GM18868 (cell line): ENCODE results near the gene EEF1A2.

Experiments used
- ATAC-seq: cut with Tn5 transposase; IDR thresholded peaks from one replicate; pipeline ENCODE4 v1.9.1; 2021; ENCODE audit warnings: mild to moderate bottlenecking, moderate library complexity; ENCODE audit not compliant: unreplicated experiment

The EEF1A2 gene

DNA sequence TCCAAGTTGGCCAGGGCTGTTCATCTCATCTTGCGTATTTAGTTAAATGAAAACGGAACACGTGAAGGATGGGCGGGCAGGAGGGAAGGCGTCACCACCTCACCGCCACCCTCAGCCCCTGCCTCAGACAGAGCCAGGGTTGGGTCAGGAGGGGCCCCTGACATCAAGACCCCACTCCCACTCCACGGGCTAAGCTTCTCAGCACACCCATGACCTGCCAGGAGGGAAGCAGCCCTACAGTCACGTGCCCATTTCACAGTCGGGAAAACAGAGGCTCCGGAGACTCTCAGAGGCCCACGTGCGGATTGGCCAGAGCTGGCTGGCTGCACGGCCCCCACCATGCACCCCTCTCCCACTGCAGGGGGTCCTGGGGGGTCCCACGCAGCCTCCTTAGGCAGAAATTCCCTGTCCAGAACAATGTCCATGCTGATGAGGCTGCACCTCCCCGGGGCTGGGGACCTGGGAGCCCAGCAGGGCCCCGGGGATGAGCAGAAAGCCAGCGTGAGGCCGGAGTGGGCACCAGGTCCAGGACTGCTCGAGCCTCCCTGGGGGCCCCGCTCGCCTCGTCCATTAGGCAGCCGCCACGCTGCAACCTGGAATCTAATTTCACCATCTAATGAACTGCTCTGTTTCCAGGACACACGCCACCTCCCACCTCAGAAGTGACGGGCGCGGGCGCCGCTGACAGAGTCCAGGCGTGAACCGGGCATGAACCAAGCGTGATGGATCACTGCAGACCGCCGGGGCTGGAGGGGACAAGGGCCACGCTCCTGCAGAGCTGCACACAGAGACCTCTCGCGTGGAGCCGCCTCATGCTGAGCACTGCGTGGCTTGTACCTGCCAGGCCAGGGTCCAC lies 42.2 kb downstream of the EEF1A2 start:
- no peak for ATAC-seq

GRCh38 chr20:63455568-63455859 lies 43.4 kb downstream of the EEF1A2 start:
- ATAC-seq: no peak

GRCh38 chr20:63454731-63455567 lies 43.9 kb downstream of the EEF1A2 start:
- no peak for ATAC-seq

DNA sequence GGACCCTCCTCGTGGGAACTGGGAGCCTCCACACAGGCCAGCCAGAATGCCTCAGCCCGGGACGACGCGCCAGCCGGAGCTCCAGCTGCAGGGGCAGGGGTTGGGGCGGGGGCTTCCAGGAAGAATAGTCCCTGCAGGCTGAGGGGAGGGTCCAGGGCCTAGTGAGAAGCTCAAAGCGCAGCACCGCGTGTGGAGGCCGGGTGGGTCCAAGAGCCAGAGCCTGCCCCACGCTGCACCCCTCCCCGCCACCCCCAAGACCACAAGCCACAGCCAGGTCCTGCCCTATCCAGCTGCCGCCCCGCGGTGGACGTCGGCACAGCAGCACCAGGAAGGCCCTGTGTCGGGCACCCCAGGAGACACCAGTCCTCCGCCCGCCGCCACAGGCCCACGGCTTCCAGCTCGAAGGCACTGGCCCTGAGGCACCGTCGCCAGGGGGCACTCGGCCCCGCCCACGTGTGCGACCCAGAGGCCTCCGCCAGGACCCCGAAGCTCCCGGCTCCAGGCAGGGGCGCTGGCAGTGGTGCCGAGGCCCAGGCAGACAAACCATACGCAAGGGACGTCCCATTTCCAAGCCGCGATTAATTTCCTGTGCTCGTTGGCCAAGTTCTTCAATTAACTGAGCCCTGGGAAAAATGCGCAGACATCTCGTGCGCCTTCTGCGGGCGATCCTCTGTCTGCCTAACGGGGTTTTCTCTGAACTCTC lies 45.9 kb downstream of the EEF1A2 start:
- ATAC-seq: no peak

DNA sequence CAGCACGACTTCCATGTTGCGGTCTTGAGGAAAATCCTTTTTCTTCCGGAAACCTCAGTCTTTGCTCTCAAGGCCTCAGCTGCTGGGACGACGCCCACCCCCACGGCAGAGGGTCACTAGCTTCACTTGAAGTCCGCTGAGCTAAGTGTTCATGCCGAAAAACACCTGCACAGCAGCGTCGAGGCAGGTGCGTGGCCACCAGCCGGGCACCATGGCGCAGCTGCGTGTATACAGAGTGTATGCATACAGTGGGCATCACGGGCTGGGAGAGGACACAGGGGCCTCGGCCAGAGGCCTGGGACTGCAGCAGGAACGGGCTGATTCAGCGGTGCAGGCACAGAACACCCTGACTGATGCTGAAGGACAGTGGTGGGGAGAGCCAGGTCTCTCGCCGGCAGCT lies 46.5 kb downstream of the EEF1A2 start:
- no peak for ATAC-seq

GRCh38 chr20:63451821-63452220 lies 47.1 kb downstream of the EEF1A2 start:
- no peak for ATAC-seq

DNA sequence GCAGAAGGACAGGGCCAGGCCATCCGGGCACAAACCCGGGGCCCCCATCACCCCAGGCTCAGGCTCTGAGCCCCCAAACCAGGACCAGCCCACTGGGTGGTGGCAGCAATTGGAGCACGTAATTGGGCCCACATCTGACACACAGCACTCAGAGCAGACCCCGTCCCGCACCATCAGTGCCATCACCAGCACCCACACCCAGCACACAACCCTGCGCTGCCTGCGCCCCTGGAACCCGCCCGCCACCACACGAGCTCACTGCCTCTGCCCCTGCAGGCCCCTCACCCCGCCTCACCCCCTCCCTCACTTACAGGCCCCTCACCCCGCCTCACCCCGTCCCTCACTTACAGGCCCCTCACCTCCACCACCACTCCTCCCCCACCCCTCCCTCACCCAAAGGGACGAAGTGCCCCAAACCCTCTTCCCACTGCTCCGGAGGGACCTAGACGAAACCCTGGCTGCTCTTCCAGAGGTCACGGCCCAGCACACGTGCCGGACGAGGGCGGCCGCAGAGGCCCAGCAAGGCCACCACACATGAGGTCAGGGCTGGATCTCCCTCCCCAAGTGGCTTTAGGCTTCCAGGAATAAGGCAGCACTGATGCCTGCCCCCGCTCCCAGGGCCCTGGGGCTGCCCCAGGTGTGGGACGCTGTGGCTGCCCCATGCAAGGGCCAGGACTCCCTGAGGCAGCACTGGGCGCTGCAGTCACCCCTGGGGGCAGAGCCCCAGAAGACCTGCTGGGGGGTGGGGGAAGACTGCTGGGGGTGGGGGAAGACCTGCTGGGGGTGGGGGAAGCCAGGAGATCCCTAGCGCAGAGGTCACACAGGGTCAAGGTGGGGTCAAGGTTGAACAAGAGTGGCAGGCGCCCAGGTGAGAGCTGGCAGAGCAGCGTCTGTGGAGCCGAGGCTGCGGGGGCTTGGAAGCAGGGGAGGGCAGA lies 48.8 kb downstream of the EEF1A2 start:
- no peak for ATAC-seq

- ATAC-seq: no peak
Measured at GRCh38 chr20:63449025-63449424, 49.9 kb downstream of the EEF1A2 start.

DNA sequence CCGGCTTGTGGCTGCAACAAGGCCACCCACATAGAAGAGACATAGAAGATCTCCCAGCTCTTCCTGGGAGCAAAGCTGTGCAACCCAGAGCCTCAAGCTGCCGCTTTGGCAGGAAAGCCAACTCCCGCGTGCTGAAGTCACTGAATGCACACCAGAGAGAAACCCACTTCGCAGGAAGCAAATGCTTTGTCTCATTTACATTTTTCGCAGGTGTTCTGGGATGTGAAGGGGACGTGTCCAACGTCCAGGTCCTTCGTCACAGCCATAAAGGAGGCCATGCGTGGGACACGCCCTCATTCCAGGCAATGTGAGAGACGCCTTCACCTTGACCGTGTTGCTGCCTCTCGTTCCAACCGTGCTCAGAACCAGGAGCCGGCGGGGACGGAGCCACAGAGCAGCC lies 50.9 kb downstream of the EEF1A2 start:
- no peak for ATAC-seq

GRCh38 chr20:63447320-63447719 lies 51.6 kb downstream of the EEF1A2 start:
- ATAC-seq: no peak

DNA sequence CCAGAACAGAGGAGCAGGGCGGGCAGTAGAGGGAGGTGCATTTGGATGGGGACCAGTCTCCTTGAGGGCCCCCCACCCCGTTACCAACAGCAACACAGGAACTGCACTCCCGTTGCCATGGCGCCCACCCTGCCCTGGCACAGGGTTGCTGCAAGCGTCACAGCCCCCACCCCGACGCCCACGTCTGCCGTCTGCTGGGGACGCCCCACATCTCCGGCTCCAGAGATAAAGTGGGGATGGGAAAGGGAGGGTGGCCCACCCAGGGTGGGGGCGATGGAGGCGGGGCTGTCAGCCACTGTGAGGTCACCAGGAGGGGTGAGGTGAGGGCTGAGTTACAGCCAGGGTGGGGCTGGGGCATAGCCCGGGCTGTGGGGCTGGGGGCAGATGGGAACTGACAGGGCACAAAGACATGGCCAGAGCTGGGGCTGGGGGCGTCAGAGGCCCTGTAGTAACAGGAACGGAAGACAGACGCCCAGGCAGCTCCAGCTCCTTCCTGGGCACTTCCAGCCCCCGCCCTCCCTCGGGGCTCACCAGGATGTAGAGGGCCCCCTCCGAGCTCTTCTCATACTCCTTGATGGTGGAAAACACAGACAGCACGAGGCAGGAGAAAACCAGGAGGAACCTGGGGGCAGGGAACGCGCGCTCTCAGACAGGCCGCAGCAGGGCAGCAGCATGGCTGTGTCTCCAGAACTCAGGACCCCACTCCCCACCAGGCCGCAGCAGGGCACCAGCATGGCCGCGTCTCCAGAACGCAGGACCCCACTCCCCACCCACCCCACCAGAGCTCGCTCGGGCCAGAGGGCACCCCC lies 52.5 kb downstream of the EEF1A2 start:
- ATAC-seq: no peak

GRCh38 chr20:63445075-63445734 lies 53.7 kb downstream of the EEF1A2 start:
- no peak for ATAC-seq

GRCh38 chr20:63444548-63444947 lies 54.3 kb downstream of the EEF1A2 start:
- no peak for ATAC-seq

DNA sequence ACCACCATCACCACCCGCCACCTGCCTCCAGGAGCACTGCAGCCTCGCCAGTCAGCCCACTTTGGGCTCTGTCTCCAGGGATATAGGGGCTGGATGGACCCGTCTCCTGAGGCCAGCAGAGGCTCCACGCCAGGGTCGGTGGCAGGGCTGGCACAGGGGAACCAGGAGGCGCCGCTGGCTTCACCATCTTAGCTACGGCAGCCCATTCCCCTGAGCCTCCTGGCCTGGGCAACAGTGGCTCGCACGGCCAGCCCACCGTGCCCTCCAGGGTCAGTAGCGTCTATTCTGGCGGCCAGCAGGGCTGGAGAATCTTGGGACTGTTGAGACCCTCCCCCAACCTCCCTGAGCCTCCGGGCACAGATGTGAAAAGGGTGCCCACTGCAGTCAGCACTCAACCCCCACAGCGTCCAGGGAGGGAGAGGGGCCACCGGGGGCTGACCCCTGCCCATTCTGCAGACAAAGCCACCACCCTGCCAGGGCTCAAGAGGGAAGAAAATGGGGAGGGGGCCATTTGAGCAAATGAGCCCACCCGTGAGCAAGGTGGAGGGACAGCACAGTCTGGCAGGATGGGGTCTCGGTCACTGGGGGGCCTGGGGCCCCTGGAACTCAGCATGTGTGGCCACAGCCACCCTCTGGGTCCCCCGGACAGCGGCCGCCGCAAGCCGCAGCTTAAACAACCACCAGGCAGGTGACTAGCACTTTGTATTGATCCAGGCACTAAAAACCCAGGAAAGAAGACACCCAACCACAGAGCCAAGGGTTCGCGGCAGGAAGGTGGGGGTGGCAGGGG lies 55.1 kb downstream of the EEF1A2 start:
- ATAC-seq: no peak

GRCh38 chr20:63442100-63442493 lies 56.8 kb downstream of the EEF1A2 start:
- ATAC-seq: no peak

DNA sequence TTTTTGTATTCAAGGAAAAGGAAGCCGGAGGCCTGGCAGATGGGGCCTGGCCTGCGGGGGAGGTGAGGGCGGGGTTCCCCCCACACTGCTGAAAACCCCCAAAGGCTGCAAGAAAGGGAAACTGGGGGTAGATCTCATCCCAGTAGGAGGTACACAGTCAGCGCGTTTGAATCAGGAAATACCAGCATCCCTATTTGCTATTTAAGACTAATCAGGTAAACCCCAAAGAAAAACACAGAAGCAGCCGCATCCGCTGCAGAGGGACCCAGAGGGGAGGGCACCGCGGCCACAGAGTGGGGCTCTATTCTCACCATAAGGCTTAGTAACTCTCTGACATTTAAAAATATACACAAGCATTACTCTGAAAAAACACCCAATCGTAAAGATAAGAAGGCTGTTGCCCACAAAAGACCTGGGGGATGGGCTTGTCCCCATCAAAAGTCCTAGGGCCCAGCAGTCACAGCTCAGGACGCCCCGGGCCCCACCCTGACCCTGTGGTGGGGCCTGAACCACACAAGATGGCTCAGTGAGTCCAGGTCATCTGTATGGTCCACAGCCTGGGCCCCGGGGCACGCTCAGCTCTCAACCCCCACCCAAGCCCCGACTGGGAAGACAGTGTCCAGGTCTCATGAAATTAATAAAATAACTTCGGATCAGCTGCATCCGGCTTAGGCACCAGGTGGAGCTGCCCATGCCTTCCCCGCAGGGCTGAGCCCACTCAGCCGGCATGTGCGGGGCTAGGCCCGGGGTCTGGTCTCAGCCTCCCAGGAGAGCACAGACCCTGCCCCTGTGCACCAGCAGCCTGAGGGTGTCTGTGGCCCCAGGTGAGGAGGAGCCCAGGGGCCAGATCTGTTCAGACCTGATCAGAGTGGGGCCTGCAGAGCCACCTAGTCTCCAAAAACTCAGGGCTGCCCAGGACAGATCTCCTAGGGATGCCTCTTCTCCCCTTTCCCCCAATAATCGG lies 57.5 kb downstream of the EEF1A2 start:
- ATAC-seq: peak; percentile 63

DNA sequence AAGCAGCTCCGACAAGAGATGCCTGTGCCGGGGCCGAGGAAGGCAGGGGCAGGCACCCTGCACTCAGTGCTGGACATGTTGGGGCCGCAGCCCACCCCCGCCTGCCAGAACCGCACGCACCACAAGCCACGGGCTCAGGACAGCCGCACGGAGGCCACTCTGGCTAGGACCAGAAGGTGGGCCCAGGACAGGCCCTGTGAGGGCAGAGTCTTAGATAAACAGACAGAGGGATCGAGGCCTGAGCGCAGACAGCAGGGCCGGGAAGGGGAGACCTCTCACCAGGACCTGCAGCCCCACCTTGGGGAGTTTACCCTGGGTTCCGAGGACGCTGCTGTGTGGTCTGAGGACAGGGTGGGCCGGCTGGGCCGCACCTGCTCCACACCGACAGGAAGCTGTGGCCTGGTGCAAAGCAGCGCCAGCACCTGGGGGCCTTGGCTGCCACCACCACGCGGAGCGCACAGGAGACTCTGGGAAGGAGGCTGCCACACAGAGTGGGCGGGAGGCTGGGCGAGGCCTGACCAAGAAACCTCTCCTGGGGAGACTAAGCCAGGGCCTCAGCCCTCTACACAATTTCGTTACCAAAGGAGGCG lies 58.4 kb downstream of the EEF1A2 start:
- no peak for ATAC-seq
